Spleen (tissue), 7 donors: ENCODE data around the gene ST6GALNAC5.
"Not testable (repeated sequence)": the region's sequence is repeated elsewhere in the genome, so short reads cannot be mapped to it uniquely, and the experiment has no call there.

ENCODE experiments used
- POLR2A ChIP-seq, 3 donors: fragments of 450-650 bp; IDR thresholded peaks; one replicate each; pipeline ENCODE4 v1.5.1; 2017; ENCODE audit warnings: antibody characterized with exemption in 3 of 3, mild to moderate bottlenecking in 1 of 3
- POLR2AphosphoS5 ChIP-seq, 3 donors: sonication (generic); formaldehyde crosslinking; IDR thresholded peaks; one replicate each; pipeline ENCODE4 v1.5.1; 2017; ENCODE audit warnings: antibody characterized with exemption in 3 of 3
- TF ChIP-seq, protein P1 (sequence below), 11 experiments: fragments of 200-600 bp in 7 of 11; fragments of 450-650 bp in 4 of 11; sonication (generic) in 4 of 11; IDR thresholded peaks in 8 of 11; conservative IDR thresholded peaks in 3 of 11; 1 replicate in 7 of 11; 2 replicates in 4 of 11; pipeline versions ENCODE4 v1.4.0 to v1.8.0; 2016 to 2021; ENCODE audit warnings: antibody characterized with exemption in 11 of 11, inconsistent platforms in 4 of 11, mild to moderate bottlenecking in 1 of 11
- donor health status: DM: no; HTN: no; CAD: no; lungs with moderate emphysema.
- donor health status: DM: no; HTN: no; CAD: no.
- donor health status: DM: no; HTN: no; CAD: no.

- TF ChIP-seq, protein P1, sequence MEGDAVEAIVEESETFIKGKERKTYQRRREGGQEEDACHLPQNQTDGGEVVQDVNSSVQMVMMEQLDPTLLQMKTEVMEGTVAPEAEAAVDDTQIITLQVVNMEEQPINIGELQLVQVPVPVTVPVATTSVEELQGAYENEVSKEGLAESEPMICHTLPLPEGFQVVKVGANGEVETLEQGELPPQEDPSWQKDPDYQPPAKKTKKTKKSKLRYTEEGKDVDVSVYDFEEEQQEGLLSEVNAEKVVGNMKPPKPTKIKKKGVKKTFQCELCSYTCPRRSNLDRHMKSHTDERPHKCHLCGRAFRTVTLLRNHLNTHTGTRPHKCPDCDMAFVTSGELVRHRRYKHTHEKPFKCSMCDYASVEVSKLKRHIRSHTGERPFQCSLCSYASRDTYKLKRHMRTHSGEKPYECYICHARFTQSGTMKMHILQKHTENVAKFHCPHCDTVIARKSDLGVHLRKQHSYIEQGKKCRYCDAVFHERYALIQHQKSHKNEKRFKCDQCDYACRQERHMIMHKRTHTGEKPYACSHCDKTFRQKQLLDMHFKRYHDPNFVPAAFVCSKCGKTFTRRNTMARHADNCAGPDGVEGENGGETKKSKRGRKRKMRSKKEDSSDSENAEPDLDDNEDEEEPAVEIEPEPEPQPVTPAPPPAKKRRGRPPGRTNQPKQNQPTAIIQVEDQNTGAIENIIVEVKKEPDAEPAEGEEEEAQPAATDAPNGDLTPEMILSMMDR (IDR thresholded peaks at IDR 0.05 in 8 of 11, conservative IDR thresholded peaks at IDR 0.05 in 3 of 11), result not testable (repeated sequence)
- TF ChIP-seq POLR2A, POLR2AphosphoS5 (IDR thresholded peaks at IDR 0.05): not testable (repeated sequence)
Measured at GRCh38 chr1:76879014-76879413, 11.7 kb downstream of the ST6GALNAC5 start.
